Ishikawa (cell line): ENCODE data around the gene GNAL.

Experiments used
- CEBPB ChIP-seq: IDR thresholded peaks from 2 replicates; pipeline ENCODE4 v1.6.1; 2012
- CREB1 ChIP-seq: IDR thresholded peaks from 2 replicates; pipeline ENCODE4 v1.6.1; 2012; ENCODE audit warnings: low read depth
- EGR1 ChIP-seq: IDR thresholded peaks from 2 replicates; pipeline ENCODE4 v1.6.1; 2012
- EP300 ChIP-seq: IDR thresholded peaks from 2 replicates; pipeline ENCODE4 v1.6.1; 2012; ENCODE audit warnings: borderline replicate concordance
- FOXM1 ChIP-seq: IDR thresholded peaks from 2 replicates; pipeline ENCODE4 v1.6.1; 2012; ENCODE audit warnings: low read depth, borderline replicate concordance
- MAX ChIP-seq: IDR thresholded peaks from 2 replicates; pipeline ENCODE4 v1.6.1; 2012
- NFIC ChIP-seq: IDR thresholded peaks from 2 replicates; pipeline ENCODE4 v1.6.1; 2012
- RAD21 ChIP-seq: IDR thresholded peaks from 2 replicates; pipeline ENCODE4 v1.6.1; 2012; ENCODE audit warnings: low read depth
- TAF1 ChIP-seq: IDR thresholded peaks from 2 replicates; pipeline ENCODE4 v1.6.1; 2012; ENCODE audit warnings: low read depth, mild to moderate bottlenecking
- TCF12 ChIP-seq: IDR thresholded peaks from 2 replicates; pipeline ENCODE4 v1.6.1; 2012; ENCODE audit warnings: low read depth
- TEAD4 ChIP-seq: IDR thresholded peaks from 2 replicates; pipeline ENCODE4 v1.6.1; 2012
- USF1 ChIP-seq: IDR thresholded peaks from 2 replicates; pipeline ENCODE4 v1.6.1; 2012
- YY1 ChIP-seq: IDR thresholded peaks from 2 replicates; pipeline ENCODE4 v1.6.1; 2012; ENCODE audit warnings: low read depth
- ZBTB7A ChIP-seq: IDR thresholded peaks from 2 replicates; pipeline ENCODE4 v1.6.1; 2012; ENCODE audit warnings: low read depth
- TF ChIP-seq, protein P1 (sequence below): IDR thresholded peaks from 2 replicates; pipeline ENCODE4 v1.6.1; 2012; ENCODE audit warnings: low read depth, mild to moderate bottlenecking

The GNAL gene

DNA sequence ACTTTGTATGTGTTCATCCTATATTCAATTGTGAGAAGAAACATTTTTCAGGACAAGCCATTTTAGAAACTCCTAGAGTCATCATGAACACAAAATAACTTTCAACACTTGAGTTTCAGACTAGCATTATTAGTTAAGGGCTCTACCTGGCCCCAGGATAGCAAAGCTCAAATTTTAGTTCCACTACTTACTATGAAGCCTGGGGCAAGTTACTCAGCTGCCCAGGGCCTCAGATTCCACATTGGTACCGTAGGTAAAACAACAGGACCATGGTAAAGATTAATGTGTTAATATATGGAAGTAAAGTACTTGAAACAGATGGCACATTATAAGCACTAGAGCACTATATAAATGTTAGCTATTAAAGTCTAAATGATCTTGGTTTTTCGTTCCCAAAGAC lies 199.7 kb downstream of the GNAL start:
- no peak for TF ChIP-seq TCF12
- TF ChIP-seq, protein P1, sequence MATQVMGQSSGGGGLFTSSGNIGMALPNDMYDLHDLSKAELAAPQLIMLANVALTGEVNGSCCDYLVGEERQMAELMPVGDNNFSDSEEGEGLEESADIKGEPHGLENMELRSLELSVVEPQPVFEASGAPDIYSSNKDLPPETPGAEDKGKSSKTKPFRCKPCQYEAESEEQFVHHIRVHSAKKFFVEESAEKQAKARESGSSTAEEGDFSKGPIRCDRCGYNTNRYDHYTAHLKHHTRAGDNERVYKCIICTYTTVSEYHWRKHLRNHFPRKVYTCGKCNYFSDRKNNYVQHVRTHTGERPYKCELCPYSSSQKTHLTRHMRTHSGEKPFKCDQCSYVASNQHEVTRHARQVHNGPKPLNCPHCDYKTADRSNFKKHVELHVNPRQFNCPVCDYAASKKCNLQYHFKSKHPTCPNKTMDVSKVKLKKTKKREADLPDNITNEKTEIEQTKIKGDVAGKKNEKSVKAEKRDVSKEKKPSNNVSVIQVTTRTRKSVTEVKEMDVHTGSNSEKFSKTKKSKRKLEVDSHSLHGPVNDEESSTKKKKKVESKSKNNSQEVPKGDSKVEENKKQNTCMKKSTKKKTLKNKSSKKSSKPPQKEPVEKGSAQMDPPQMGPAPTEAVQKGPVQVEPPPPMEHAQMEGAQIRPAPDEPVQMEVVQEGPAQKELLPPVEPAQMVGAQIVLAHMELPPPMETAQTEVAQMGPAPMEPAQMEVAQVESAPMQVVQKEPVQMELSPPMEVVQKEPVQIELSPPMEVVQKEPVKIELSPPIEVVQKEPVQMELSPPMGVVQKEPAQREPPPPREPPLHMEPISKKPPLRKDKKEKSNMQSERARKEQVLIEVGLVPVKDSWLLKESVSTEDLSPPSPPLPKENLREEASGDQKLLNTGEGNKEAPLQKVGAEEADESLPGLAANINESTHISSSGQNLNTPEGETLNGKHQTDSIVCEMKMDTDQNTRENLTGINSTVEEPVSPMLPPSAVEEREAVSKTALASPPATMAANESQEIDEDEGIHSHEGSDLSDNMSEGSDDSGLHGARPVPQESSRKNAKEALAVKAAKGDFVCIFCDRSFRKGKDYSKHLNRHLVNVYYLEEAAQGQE: no peak
- TF ChIP-seq ZBTB7A: no peak
- TF ChIP-seq EP300: no peak
- TF ChIP-seq RAD21: no peak
- no peak for TF ChIP-seq MAX
- TF ChIP-seq CREB1: no peak
- TF ChIP-seq TEAD4: no peak
- no peak for TF ChIP-seq USF1
- TF ChIP-seq TAF1: no peak
- no peak for TF ChIP-seq EGR1
- no peak for TF ChIP-seq CEBPB
- no peak for TF ChIP-seq NFIC
- no peak for TF ChIP-seq YY1
- no peak for TF ChIP-seq FOXM1

DNA sequence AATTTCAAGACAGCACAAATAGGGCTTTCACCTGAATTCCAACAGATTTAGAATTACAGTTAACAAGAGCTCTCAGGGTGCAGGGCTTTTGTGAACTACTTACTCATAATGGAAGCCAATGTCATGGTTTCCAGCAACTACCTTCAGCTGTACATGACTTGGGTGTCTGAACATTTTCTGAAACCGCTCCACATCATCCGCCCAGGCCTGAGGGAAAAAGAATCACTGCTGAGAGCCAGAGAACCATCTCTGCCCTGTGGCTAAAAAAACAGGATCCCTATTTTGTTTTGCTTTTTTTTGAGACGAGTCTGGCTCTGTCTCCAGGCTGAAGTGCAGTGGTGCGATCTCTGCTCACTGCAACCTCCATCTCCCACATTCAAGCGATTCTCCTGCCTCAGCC lies 200.2 kb downstream of the GNAL start:
- TF ChIP-seq FOXM1 (no peak), CEBPB (no peak)

DNA sequence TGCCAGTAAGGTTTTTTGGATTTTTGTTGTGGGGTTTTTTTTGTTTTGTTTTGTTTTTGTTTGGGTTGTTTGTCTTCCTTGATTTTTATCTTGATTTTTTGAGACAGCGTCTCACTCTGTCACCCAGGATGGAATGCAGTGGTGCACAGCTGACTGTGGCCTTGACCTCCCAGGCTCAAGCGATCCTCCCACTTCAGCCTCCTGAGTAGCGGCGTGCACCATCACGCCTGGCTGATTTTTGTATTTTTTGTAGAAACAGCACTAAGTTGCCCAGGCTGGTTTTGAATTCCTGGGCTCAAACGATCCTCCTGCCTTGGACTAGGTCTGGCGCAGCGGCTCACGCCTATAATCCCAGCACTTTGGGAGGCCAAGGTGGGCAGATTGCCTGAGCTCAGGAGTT lies 202.7 kb downstream of the GNAL start:
- TF ChIP-seq CREB1: no peak
- TF ChIP-seq CEBPB: no peak
- no peak for TF ChIP-seq TCF12
- no peak for TF ChIP-seq EGR1
- TF ChIP-seq, protein P1: no peak
- no peak for TF ChIP-seq YY1
- TF ChIP-seq NFIC: no peak
- TF ChIP-seq EP300: no peak
- TF ChIP-seq FOXM1: no peak
- no peak for TF ChIP-seq MAX
- no peak for TF ChIP-seq TEAD4
- no peak for TF ChIP-seq RAD21
- TF ChIP-seq TAF1: no peak
- no peak for TF ChIP-seq USF1
- no peak for TF ChIP-seq ZBTB7A

GRCh38 chr18:11892438-11892837 lies 203.4 kb downstream of the GNAL start:
- TF ChIP-seq CEBPB: 0 out of 2 replicates have a peak, but pooled peaks have one; percentile 4

DNA sequence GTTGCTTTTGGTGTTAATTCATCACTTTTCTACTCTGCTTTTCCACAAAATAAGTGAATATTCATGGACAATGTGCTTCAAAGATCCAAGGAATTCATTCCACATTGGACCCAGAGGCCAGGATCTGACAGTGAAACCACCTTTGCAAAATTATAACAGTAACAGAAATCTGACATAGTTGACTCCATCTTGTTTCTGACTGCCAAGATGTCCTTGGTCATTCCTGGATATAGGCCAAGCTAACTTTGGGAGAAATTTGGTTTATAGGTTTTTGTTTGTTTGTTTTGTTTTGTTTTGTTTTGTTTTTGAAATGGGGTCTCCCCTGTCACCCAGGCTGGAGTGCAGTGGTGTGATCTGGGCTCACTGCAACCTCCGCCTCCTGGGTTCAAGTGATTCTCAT lies 208.7 kb downstream of the GNAL start:
- TF ChIP-seq EP300: no peak
- TF ChIP-seq, protein P1: no peak
- TF ChIP-seq TAF1: no peak
- no peak for TF ChIP-seq CEBPB
- no peak for TF ChIP-seq EGR1
- TF ChIP-seq ZBTB7A: no peak
- TF ChIP-seq CREB1: no peak
- no peak for TF ChIP-seq NFIC
- TF ChIP-seq RAD21: no peak
- TF ChIP-seq MAX: no peak
- no peak for TF ChIP-seq YY1
- TF ChIP-seq TCF12: no peak
- no peak for TF ChIP-seq USF1
- no peak for TF ChIP-seq FOXM1
- TF ChIP-seq TEAD4: no peak
